ENCODE data around the gene MS4A5. TPM values are rescaled to one million over a fixed set of nuclear protein-coding genes. Genes with fewer than 3 reads are reported as not detected.

Gene MS4A5, protein sequence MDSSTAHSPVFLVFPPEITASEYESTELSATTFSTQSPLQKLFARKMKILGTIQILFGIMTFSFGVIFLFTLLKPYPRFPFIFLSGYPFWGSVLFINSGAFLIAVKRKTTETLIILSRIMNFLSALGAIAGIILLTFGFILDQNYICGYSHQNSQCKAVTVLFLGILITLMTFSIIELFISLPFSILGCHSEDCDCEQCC
- not detected for total RNA-seq

DNA sequence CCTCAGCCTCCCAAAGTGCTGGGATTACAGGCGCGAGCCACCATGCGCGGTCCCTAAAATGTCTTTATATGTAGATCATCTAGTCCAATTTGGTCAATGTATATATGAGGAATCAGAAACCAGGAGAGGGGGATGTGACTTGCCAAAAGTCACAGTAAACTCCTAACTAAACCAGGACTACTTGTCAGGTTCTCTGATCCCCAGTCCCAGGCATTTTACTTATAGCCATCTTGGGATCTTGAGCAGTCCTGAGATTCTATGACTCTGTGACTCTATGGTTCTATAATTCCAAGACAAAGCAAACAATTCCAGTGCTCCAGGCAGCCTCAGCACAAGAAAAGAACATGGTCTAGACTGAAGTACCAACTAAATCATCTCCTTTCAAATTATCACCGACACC is at the start of gene MS4A5:
MS4A5 (plus strand) TSS at position 301 of the 400 bp plus-strand sequence. CDS start 103 bp downstream, outside the sequence.
- no peak for DNase-seq (ENCODE audit: extremely low spot score in 2 of 2)
- Histone ChIP-seq H3K27me3 (no peaks in the 10 kb centered on the region), H3K9me3 (no peaks in the 10 kb centered on the region), H3K4me3 (no peak within 1 kb of the TSS), H3K36me3 (no peaks in the 10 kb centered on the region), H3K4me1 (no peaks in the 10 kb centered on the region), H3K27ac (no peak within 1 kb of the TSS)
- intact Hi-C loops (cut with DNase I): no loop called here
- TF ChIP-seq POLR2AphosphoS5 (IDR thresholded peaks at IDR 0.05; ENCODE audit: insufficient read depth in 1 of 2, low read depth in 1 of 2): no peak
- TF ChIP-seq, protein P1, sequence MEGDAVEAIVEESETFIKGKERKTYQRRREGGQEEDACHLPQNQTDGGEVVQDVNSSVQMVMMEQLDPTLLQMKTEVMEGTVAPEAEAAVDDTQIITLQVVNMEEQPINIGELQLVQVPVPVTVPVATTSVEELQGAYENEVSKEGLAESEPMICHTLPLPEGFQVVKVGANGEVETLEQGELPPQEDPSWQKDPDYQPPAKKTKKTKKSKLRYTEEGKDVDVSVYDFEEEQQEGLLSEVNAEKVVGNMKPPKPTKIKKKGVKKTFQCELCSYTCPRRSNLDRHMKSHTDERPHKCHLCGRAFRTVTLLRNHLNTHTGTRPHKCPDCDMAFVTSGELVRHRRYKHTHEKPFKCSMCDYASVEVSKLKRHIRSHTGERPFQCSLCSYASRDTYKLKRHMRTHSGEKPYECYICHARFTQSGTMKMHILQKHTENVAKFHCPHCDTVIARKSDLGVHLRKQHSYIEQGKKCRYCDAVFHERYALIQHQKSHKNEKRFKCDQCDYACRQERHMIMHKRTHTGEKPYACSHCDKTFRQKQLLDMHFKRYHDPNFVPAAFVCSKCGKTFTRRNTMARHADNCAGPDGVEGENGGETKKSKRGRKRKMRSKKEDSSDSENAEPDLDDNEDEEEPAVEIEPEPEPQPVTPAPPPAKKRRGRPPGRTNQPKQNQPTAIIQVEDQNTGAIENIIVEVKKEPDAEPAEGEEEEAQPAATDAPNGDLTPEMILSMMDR (IDR thresholded peaks at IDR 0.05): no peak
- no peak for TF ChIP-seq POLR2A (IDR thresholded peaks at IDR 0.05)

DNA sequence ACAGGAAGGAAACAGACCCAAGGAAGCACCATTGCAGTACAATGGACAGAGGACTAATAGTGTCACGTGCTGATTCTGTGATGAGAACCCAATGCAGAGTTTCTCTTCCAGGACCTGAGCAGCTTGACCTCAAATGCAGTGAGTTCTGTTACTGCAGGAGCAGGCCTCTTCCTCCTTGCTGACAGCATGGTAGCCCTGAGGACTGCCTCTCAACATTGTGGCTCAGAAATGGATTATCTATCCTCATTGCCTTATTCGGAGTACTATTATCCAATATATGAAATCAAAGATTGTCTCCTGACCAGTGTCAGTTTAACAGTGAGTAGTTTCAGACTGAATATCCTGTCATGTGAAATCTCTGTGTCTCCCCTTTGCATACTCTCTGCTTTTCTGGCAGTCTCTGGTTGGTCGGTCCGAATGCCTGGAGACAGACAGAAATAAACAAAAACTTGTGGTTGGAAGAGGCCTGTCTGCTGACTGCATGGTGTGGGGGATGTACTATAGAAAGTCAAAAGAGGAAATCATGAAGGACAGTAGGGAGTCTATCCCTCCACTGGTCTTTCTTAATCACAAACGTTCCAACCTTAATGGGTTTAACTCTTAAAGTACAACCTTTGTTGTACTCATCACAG is 40.0 kb upstream of the MS4A5 start:
- Histone ChIP-seq H3K4me1 (no peaks in the 10 kb centered on the region), H3K27ac (no peak overlapping the region), H3K4me3 (no peak overlapping the region), H3K36me3 (no peaks in the 10 kb centered on the region), H3K27me3 (no peaks in the 10 kb centered on the region), H3K9me3 (no peaks in the 10 kb centered on the region)
- no peak for DNase-seq (ENCODE audit: extremely low spot score in 2 of 2)
- no peak for TF ChIP-seq POLR2AphosphoS5 (IDR thresholded peaks at IDR 0.05; ENCODE audit: insufficient read depth in 1 of 2, low read depth in 1 of 2)
- TF ChIP-seq, protein P1 (IDR thresholded peaks at IDR 0.05): no peak
- no peak for TF ChIP-seq POLR2A (IDR thresholded peaks at IDR 0.05)
- intact Hi-C loops (cut with DNase I): no loop called here

DNA sequence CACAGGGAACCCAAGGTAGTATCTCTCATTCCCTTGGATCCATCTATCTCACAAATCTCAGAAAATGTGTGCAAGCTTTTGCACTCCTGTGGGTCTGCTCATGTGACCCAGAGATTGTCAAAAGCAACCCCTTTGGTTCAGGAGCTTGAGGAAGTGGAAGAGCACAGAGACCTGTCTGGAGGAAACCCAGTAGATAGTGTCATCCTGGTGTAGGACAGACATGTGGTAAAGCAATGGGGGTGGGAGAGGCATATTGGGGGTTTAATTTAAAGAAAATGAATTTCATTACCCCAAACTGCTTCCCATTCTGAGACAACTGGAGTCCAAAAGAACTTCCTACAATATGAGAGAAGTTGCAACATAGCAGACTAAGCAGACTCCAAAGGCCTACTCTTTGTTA is 39.0 kb upstream of the MS4A5 start:
- TF ChIP-seq, protein P1 (IDR thresholded peaks at IDR 0.05): no peak
- TF ChIP-seq POLR2A (IDR thresholded peaks at IDR 0.05) (no peak), POLR2AphosphoS5 (IDR thresholded peaks at IDR 0.05; ENCODE audit: insufficient read depth in 1 of 2, low read depth in 1 of 2) (no peak)
- H3K36me3 ChIP-seq: no peaks in the 10 kb centered on the region
- intact Hi-C loops (cut with DNase I): no loop called here
- no peak overlapping the region for H3K27ac ChIP-seq
- no peak overlapping the region for H3K4me3 ChIP-seq
- no peaks in the 10 kb centered on the region for H3K4me1 ChIP-seq
- no peaks in the 10 kb centered on the region for H3K27me3 ChIP-seq
- no peaks in the 10 kb centered on the region for H3K9me3 ChIP-seq
- DNase-seq (ENCODE audit: extremely low spot score in 2 of 2): no peak

DNA sequence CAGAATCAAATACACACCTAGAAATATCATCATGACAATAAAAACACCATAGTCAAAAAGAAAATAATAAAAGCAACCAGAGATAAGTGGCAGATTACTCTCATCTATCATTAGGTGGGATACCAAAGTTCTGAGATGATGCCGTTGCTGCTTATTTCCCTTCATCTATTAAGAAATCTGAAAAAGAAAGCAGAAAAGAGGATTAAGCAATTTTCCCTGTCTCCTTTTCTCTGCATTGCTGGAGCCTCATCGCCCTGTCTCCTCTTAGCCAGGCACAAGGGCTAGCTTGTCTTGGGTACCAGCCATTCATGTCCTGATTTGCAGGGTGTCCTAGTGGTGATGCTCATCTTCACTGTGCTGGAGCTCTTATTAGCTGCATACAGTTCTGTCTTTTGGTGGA is 37.0 kb upstream of the MS4A5 start:
- intact Hi-C loops (cut with DNase I): no loop called here
- H3K4me1 ChIP-seq: no peaks in the 10 kb centered on the region
- DNase-seq (ENCODE audit: extremely low spot score in 2 of 2): no peak
- no peaks in the 10 kb centered on the region for H3K9me3 ChIP-seq
- H3K27me3 ChIP-seq: no peaks in the 10 kb centered on the region
- TF ChIP-seq, protein P1 (IDR thresholded peaks at IDR 0.05): no peak
- TF ChIP-seq POLR2A (IDR thresholded peaks at IDR 0.05) (no peak), POLR2AphosphoS5 (IDR thresholded peaks at IDR 0.05; ENCODE audit: insufficient read depth in 1 of 2, low read depth in 1 of 2) (no peak)
- no peaks in the 10 kb centered on the region for H3K36me3 ChIP-seq
- no peak overlapping the region for H3K4me3 ChIP-seq
- no peak overlapping the region for H3K27ac ChIP-seq

DNA sequence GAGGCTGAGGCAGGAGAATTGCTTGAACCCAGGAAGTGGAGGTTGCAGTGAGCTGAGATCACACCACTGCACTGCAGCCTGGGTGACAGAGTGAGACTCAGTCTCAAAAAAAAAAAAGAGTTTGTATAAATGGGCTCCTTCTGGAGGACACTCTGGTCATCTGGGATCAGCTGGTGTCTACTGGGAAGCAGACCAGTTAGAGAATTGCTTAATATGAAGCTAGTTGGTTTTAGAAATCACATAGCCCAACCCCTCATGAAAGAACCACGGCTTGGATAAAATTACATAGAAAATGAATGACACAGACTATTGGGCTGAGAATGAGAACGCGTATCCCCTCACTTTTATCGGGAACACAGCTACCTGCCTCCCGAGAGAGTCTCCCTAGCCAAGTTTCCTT is 36.4 kb upstream of the MS4A5 start:
- Histone ChIP-seq H3K27me3 (no peaks in the 10 kb centered on the region), H3K27ac (no peak overlapping the region), H3K9me3 (no peaks in the 10 kb centered on the region), H3K36me3 (no peaks in the 10 kb centered on the region), H3K4me1 (no peaks in the 10 kb centered on the region), H3K4me3 (no peak overlapping the region)
- no peak for TF ChIP-seq POLR2A (IDR thresholded peaks at IDR 0.05)
- DNase-seq (ENCODE audit: extremely low spot score in 2 of 2): no peak
- intact Hi-C loops (cut with DNase I): no loop called here

Data from vagina (tissue), 2 donors.